ENCODE measurements around the gene DDX39B. TPM values are rescaled to one million over a fixed set of nuclear protein-coding genes. Genes with fewer than 3 reads are reported as not detected.
"Not testable (repeated sequence)": the region's sequence is repeated elsewhere in the genome, so short reads cannot be mapped to it uniquely, and the experiment has no call there.

The DDX39B gene
- total RNA-seq, 2 experiments from 2014 or later, result 477 to 488 TPM

- CTCF ChIA-PET, result interaction anchor here (0.9 to 2.5 kb wide), 3 partner anchors 31 to 70 kb away, joined by 3 to 6 read pairs (median 3); no protein-coding TSS in a partner anchor
Measured at GRCh38 chr6:31528307-31528777, 13.5 kb downstream of the DDX39B start.

DNA sequence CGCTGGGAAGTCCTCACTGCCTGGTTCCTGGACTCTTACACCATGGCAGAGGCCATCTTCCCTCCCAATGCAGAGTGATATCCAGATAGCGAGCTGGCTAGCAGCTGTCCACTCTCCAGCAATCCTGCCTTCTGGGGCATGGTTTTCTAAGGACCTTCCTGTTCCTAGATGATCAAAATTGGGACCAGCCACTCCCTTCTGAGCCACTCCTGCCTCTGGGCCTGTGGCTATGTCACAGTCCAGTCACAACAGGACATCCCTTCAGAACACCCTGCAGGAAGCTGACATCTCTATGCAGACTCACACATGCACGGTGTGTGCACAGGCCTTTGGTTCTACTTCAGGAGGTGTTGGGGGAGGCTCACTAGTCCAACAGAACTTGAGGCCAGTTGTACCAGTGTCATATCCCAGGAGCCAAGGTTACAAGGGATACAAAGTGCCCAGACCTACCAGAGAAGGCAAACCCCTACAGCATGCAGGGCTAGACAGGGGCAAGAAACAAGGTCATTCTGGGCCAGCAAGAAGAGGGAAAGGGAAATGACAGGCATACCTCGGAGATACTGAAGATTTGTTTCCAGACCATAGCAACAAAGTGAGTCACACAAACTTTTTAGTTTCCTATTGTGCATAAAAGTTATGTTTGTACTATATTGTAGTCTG, 15.7 kb downstream of the DDX39B start:
- no peaks in the 10 kb centered on the region for H3K9me3 Mint-ChIP-seq (ENCODE audit: insufficient read depth)
- H3K27ac Mint-ChIP-seq, result no peak overlapping the region
- no peak for DNase-seq
- peaks cover 16% of the 10 kb centered on the region for H3K36me3 Mint-ChIP-seq (ENCODE audit: low read depth)
- ChIA-PET CTCF (no interaction called here), POLR2A (interaction anchor here (0.6 kb wide), 1 partner anchor 15 kb away, joined by 4 read pairs; no protein-coding TSS in a partner anchor)
- no peak overlapping the region for H3K4me3 Mint-ChIP-seq
- H3K27me3 Mint-ChIP-seq (ENCODE audit: low read depth), result peaks cover 13% of the 10 kb centered on the region
- peak; percentile 12 for ATAC-seq
- peaks cover 2% of the 10 kb centered on the region for H3K4me1 Mint-ChIP-seq (ENCODE audit: low read depth)

More at GRCh38 chr6:31528307-31528777, 13.5 kb downstream of the DDX39B start:
- Mint-ChIP-seq H3K36me3 (ENCODE audit: low read depth) (peaks cover 35% of the 10 kb centered on the region), H3K4me3 (no peak overlapping the region), H3K9me3 (ENCODE audit: insufficient read depth) (no peaks in the 10 kb centered on the region), H3K27ac (no peak overlapping the region), H3K4me1 (ENCODE audit: low read depth) (peaks cover 13% of the 10 kb centered on the region), H3K27me3 (ENCODE audit: low read depth) (no peaks in the 10 kb centered on the region)
- ATAC-seq (peak; percentile 21), DNase-seq (no peak)
- POLR2A ChIA-PET, result interaction anchor here (0.7 to 1.8 kb wide), 4 partner anchors 10 to 34 kb away, joined by 3 to 7 read pairs (median 4); partner anchors contain the start of gene DDX39B

GRCh38 chr6:31525553-31525931, 16.3 kb downstream of the DDX39B start:
- ChIA-PET POLR2A (interaction anchor here (0.6 kb wide), 1 partner anchor 15 kb away, joined by 4 read pairs; no protein-coding TSS in a partner anchor), CTCF (no interaction called here)
- H3K36me3 Mint-ChIP-seq (ENCODE audit: low read depth), result peaks cover 11% of the 10 kb centered on the region
- no peaks in the 10 kb centered on the region for H3K4me1 Mint-ChIP-seq (ENCODE audit: low read depth)
- peaks cover 16% of the 10 kb centered on the region for H3K27me3 Mint-ChIP-seq (ENCODE audit: low read depth)
- no peak overlapping the region for H3K27ac Mint-ChIP-seq
- H3K4me3 Mint-ChIP-seq, result no peak overlapping the region
- ATAC-seq (no peak), DNase-seq (no peak)
- H3K9me3 Mint-ChIP-seq (ENCODE audit: insufficient read depth), result no peaks in the 10 kb centered on the region

DNA sequence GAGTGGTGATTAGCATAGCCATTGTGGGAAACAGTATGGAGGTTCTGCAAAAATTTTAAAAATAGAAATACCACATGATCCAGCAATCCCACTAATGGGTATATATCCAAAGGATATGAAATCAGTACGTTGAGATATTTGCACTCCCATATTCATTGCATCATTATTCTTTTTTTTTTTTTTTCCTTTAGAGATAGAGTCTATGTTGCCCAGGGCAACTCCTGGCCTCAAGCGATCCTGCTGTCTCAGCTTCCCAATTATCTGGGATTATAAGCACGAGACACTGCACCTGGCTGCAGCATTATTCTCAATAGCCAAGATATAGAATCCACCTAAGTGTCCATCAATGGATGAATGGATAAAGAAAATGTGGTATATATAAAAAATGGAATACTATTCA, 20.0 kb downstream of the DDX39B start:
- Mint-ChIP-seq H3K27ac (no peak overlapping the region), H3K4me1 (ENCODE audit: low read depth) (no peaks in the 10 kb centered on the region), H3K9me3 (ENCODE audit: insufficient read depth) (no peaks in the 10 kb centered on the region), H3K27me3 (ENCODE audit: low read depth) (peaks cover 25% of the 10 kb centered on the region), H3K4me3 (no peak overlapping the region), H3K36me3 (ENCODE audit: low read depth) (no peaks in the 10 kb centered on the region)
- CTCF ChIA-PET, result no interaction called here
- ATAC-seq (no peak), DNase-seq (no peak)
- POLR2A ChIA-PET, result no interaction called here

GRCh38 chr6:31513456-31514165, 28.2 kb downstream of the DDX39B start:
- peaks cover 1% of the 10 kb centered on the region for H3K4me1 Mint-ChIP-seq (ENCODE audit: low read depth)
- ATAC-seq, result no peak
- no peak overlapping the region for H3K27ac Mint-ChIP-seq
- POLR2A ChIA-PET, result no interaction called here
- peaks cover 12% of the 10 kb centered on the region for H3K27me3 Mint-ChIP-seq (ENCODE audit: low read depth)
- CTCF ChIA-PET, result no interaction called here
- peaks cover 34% of the 10 kb centered on the region for H3K36me3 Mint-ChIP-seq (ENCODE audit: low read depth)
- H3K9me3 Mint-ChIP-seq (ENCODE audit: insufficient read depth), result no peaks in the 10 kb centered on the region
- H3K4me3 Mint-ChIP-seq, result no peak overlapping the region
- no peak for DNase-seq

DNA sequence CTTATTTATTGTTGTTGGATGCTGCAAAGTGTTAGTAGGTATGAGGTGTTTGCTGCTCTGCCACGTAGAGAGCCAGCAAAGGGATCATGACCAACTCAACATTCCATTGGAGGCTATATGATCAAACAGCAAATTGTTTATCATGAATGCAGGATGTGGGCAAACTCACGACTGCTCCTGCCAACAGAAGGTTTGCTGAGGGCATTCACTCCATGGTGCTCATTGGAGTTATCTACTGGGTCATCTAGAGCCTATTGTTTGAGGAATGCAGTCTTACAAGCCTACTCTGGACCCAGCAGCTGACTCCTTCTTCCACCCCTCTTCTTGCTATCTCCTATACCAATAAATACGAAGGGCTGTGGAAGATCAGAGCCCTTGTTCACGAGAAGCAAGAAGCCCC, 31.8 kb downstream of the DDX39B start:
- Mint-ChIP-seq H3K9me3 (ENCODE audit: insufficient read depth) (no peaks in the 10 kb centered on the region), H3K27ac (no peak overlapping the region), H3K4me1 (ENCODE audit: low read depth) (peaks cover 9% of the 10 kb centered on the region), H3K36me3 (ENCODE audit: low read depth) (peaks cover 69% of the 10 kb centered on the region), H3K27me3 (ENCODE audit: low read depth) (no peaks in the 10 kb centered on the region), H3K4me3 (no peak overlapping the region)
- CTCF ChIA-PET, result no interaction called here
- no peak for DNase-seq
- POLR2A ChIA-PET, result no interaction called here
- no peak for ATAC-seq

- DNase-seq; H3K4me3 Mint-ChIP-seq; H3K27me3 Mint-ChIP-seq (ENCODE audit: low read depth); POLR2A ChIA-PET; H3K9me3 Mint-ChIP-seq (ENCODE audit: insufficient read depth); ATAC-seq: not testable (repeated sequence)
- CTCF ChIA-PET, result interaction anchor here (1.0 kb wide), 1 partner anchor 16 kb away, joined by 3 read pairs; no protein-coding TSS in a partner anchor
- peaks cover 74% of the 10 kb centered on the region for H3K36me3 Mint-ChIP-seq (ENCODE audit: low read depth)
- H3K27ac Mint-ChIP-seq, result peak overlapping the region; percentile 67
- peaks cover 10% of the 10 kb centered on the region for H3K4me1 Mint-ChIP-seq (ENCODE audit: low read depth)
Measured at GRCh38 chr6:31509036-31509435, 32.8 kb downstream of the DDX39B start.

DNA sequence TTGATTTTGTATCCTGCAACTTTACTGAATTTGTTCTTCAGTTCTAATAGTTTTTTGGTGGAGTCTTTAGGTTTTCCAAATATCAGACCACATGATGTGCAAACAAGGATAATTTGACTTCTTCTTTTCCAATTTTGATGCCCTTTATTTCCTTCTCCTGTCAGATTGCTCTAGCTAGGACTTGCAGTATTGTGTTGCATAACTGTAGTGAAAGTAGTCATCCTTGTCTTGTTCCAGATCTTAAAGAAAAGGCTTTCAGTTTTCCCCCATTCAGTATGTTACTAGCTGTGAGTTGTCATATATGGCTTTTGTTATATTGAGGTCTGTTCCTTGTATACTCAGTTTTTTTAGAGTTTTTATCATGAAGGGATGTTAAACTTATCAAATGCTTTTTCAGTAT, 39.2 kb downstream of the DDX39B start:
- ATAC-seq (no peak), DNase-seq (no peak)
- ChIA-PET POLR2A (no interaction called here), CTCF (interaction anchor here (1.3 kb wide), 1 partner anchor 9 kb away, joined by 4 read pairs; no protein-coding TSS in a partner anchor)
- Mint-ChIP-seq H3K36me3 (ENCODE audit: low read depth) (peaks cover 63% of the 10 kb centered on the region), H3K4me3 (no peak overlapping the region), H3K27me3 (ENCODE audit: low read depth) (no peaks in the 10 kb centered on the region), H3K9me3 (ENCODE audit: insufficient read depth) (no peaks in the 10 kb centered on the region), H3K4me1 (ENCODE audit: low read depth) (peaks cover 51% of the 10 kb centered on the region), H3K27ac (no peak overlapping the region)

DNA sequence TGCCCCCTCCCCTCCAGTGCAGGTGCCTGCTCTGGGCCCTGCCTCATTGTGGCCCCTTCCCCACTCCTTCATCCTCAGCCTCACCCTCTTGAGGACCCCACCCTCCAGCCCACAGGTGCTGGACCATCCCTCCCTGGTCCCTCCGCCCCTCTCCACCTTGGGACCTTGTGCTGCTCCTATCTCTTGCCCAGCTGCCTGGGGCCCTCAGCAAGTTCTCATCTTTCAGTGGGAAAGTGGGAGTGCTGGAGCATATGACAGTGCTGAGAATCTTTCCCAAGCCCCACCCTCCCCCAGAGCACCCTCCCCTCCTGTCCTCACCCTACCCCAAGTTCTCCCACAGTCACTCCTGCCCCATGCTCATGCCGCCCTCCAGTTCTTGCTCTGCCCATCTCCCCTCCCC, 42.2 kb downstream of the DDX39B start:
- CTCF ChIA-PET; ATAC-seq; H3K9me3 Mint-ChIP-seq (ENCODE audit: insufficient read depth); H3K4me3 Mint-ChIP-seq; DNase-seq; H3K27ac Mint-ChIP-seq; H3K27me3 Mint-ChIP-seq (ENCODE audit: low read depth); POLR2A ChIA-PET: not testable (repeated sequence)
- H3K4me1 Mint-ChIP-seq (ENCODE audit: low read depth), result peaks cover 62% of the 10 kb centered on the region
- H3K36me3 Mint-ChIP-seq (ENCODE audit: low read depth), result peaks cover 55% of the 10 kb centered on the region

DNA sequence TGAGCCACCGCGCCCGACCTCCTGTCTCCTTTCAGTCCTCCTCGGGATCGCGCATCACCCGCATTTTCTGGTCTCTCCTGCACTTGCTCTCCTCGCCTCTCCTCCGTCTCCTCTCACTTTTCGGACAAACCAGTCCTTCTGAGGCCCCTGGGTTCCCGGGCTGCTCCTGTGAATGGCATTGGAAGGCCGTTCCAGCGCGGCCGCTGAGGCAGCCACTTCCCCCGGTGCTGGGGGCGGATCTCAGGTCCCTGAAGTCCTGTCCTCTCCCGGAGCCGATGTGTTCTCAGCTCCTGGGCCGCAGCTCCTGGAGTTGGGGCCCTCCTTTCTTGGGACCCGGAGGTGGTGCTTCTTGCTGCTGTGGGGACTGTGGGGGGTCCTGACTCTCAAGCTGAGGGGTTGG, 43.1 kb downstream of the DDX39B start:
- Mint-ChIP-seq H3K36me3 (ENCODE audit: low read depth) (peaks cover 53% of the 10 kb centered on the region), H3K4me3 (peak overlapping the region; percentile 91), H3K27ac (peak overlapping the region; percentile 73), H3K27me3 (ENCODE audit: low read depth) (no peaks in the 10 kb centered on the region), H3K4me1 (ENCODE audit: low read depth) (peaks cover 62% of the 10 kb centered on the region), H3K9me3 (ENCODE audit: insufficient read depth) (no peaks in the 10 kb centered on the region)
- DNase-seq, result no peak
- ChIA-PET CTCF (no interaction called here), POLR2A (interaction anchor here (0.5 to 0.8 kb wide), 2 partner anchors 33 to 680 kb away, joined by 3 read pairs; no protein-coding TSS in a partner anchor)
- no peak for ATAC-seq

DNA sequence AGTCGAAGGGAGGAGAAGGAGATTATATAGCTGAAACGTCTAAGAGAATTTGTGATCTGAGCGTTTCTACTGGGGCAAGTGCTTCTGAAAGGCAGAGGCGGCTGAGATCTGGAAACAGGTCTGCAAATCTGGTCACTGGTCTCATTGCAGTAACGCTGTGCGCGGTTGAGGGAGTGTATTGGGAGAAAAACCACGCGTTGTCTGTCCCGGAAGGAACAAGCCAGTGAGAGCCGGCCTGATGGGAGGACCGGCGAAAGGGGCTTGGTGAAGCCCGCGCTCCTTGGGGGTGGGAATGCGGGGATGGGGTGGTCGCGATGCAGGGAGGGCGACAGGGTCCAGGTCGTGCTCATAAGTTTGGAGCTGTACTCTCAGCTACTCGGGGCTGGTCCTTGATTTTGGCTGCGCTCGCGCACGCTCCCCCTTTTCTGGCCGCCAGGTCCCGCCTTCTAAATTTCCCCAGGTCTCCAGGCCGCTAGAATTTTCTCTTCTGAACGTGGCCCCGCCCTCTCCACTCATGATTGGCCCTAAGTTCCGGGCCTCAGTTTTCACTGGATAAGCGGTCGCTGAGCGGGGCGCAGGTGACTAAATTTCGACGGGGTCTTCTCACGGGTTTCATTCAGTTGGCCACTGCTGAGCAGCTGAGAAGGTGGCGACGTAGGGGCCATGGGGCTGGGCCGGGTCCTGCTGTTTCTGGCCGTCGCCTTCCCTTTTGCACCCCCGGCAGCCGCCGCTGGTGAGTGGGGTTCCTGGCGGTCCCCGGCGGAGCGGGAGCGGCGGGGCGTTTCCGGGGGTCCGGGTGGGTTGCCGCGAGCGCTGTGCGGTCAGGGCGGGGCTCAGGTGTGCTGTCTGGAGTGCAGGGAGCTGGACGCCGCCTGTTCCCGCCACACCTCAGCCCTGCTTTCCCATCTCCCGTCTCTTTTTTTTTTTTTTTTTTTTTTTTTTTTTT, 44.0 kb downstream of the DDX39B start, which contains the start of gene MICB:
Gene MICB (plus strand): TSS at position 615 of the 946 bp plus-strand sequence. CDS start 49 bp downstream, at position 664.
- ChIA-PET POLR2A (interaction anchor here (0.5 to 1.9 kb wide), 8 partner anchors 34 to 681 kb away, joined by 3 to 13 read pairs (median 4); partner anchors contain the start of genes DDX39B and LTB), CTCF (interaction anchor here (0.6 to 1.7 kb wide), 7 partner anchors 20 to 82 kb away, joined by 3 to 6 read pairs (median 4); partner anchors contain the start of genes DDX39B and MCCD1)
- Mint-ChIP-seq H3K4me3 (peak within 1 kb of the TSS; percentile 91), H3K4me1 (ENCODE audit: low read depth) (peaks cover 67% of the 10 kb centered on the region), H3K36me3 (ENCODE audit: low read depth) (peaks cover 53% of the 10 kb centered on the region), H3K27ac (peak within 1 kb of the TSS; percentile 83), H3K9me3 (ENCODE audit: insufficient read depth) (no peaks in the 10 kb centered on the region), H3K27me3 (ENCODE audit: low read depth) (no peaks in the 10 kb centered on the region)
- peak; percentile 73 for ATAC-seq
- DNase-seq, result peak; percentile 91
